Activated T-cell treated with anti-CD3 and anti-CD28 coated beads for 4 hours (primary cell): ENCODE data around the gene CNOT10.
"Not testable (repeated sequence)": the region's sequence is repeated elsewhere in the genome, so short reads cannot be mapped to it uniquely, and the experiment has no call there.

Source experiments
- DNase-seq: peaks from one replicate; pipeline ENCODE4 v3.0.0-alpha.2; 2020

CNOT10 gene

GRCh38 chr3:32684800-32685542 lies at the start of gene CNOT10:
Gene CNOT10 (plus strand): TSS chr3:32685188. CDS start chr3:32685461, 273 bp downstream.
- peak; percentile 91 for DNase-seq

GRCh38 chr3:32640939-32641338 lies 44.0 kb upstream of the CNOT10 start:
- DNase-seq = no peak

- no peak for DNase-seq
These were observed 43.6 kb upstream of the CNOT10 start for GRCh38 chr3:32641356-32641755.

- no peak for DNase-seq
These were observed 41.6 kb upstream of the CNOT10 start for GRCh38 chr3:32643354-32643753.

- no peak for DNase-seq
These were observed 41.2 kb upstream of the CNOT10 start for GRCh38 chr3:32643816-32644215.

- DNase-seq = no peak
These were observed 40.6 kb upstream of the CNOT10 start for GRCh38 chr3:32644380-32644779.

- no peak for DNase-seq
These were observed 38.2 kb upstream of the CNOT10 start for GRCh38 chr3:32646761-32647160.

GRCh38 chr3:32652337-32653100 lies 32.5 kb upstream of the CNOT10 start:
- not testable (repeated sequence) for DNase-seq

GRCh38 chr3:32655167-32655566 lies 29.8 kb upstream of the CNOT10 start:
- DNase-seq = no peak

GRCh38 chr3:32660634-32661033 lies 24.4 kb upstream of the CNOT10 start:
- no peak for DNase-seq

- no peak for DNase-seq
These were observed 22.3 kb upstream of the CNOT10 start for GRCh38 chr3:32662647-32663046.

- DNase-seq = not testable (repeated sequence)
These were observed 20.3 kb upstream of the CNOT10 start for GRCh38 chr3:32664630-32665075.

GRCh38 chr3:32667072-32667582 lies 17.9 kb upstream of the CNOT10 start:
- DNase-seq = no peak

- not testable (repeated sequence) for DNase-seq
These were observed 15.8 kb upstream of the CNOT10 start for GRCh38 chr3:32669226-32669625.

- DNase-seq = not testable (repeated sequence)
These were observed 11.3 kb upstream of the CNOT10 start for GRCh38 chr3:32673730-32674129.

GRCh38 chr3:32675164-32675563 lies 9.8 kb upstream of the CNOT10 start:
- no peak for DNase-seq

GRCh38 chr3:32675650-32676049 lies 9.3 kb upstream of the CNOT10 start:
- no peak for DNase-seq

- DNase-seq = no peak
These were observed 3.2 kb upstream of the CNOT10 start for GRCh38 chr3:32681811-32682210.

- DNase-seq = no peak
These were observed 774 bp upstream of the CNOT10 start for GRCh38 chr3:32684029-32684799.

- DNase-seq = peak; percentile 15
These were observed 676 bp downstream of the CNOT10 start for GRCh38 chr3:32685543-32686185.

- DNase-seq = no peak
These were observed 1.7 kb downstream of the CNOT10 start for GRCh38 chr3:32686713-32687112.

- DNase-seq = no peak
These were observed 6.9 kb downstream of the CNOT10 start for GRCh38 chr3:32691847-32692246.

GRCh38 chr3:32696523-32696922 lies 11.5 kb downstream of the CNOT10 start:
- DNase-seq = no peak
